Loucy (cell line): Measurements from ENCODE around the gene NTRK1.

ENCODE experiments used
- H2AFZ ChIP-seq: fragments of 200-600 bp; sonication (generic); 2 replicates; pipeline ENCODE4 v1.6.0; 2016; ENCODE audit warnings: antibody characterized with exemption, mild to moderate bottlenecking, low read length, moderate library complexity
- H3F3A ChIP-seq: fragments of 200-600 bp; 2 replicates; pipeline ENCODE4 v1.6.0; 2016; ENCODE audit warnings: antibody characterized with exemption, low read depth, mild to moderate bottlenecking
- H3K27me3 ChIP-seq: fragments of 200-600 bp; sonication (generic); 2 replicates; pipeline ENCODE4 v1.6.1; 2014; ENCODE audit warnings: low read length, mild to moderate bottlenecking; ENCODE audit not compliant: insufficient read depth, poor library complexity, severe bottlenecking
- H3K36me3 ChIP-seq: fragments of 200-600 bp; sonication (generic); 2 replicates; pipeline ENCODE4 v1.6.1; 2016; ENCODE audit warnings: low read length; ENCODE audit not compliant: insufficient read depth
- H3K4me1 ChIP-seq: fragments of 200-600 bp; sonication (generic); 2 replicates; pipeline ENCODE4 v1.5.1; 2014; ENCODE audit warnings: low read length, mild to moderate bottlenecking; ENCODE audit not compliant: insufficient read depth, poor library complexity, severe bottlenecking
- H3K4me2 ChIP-seq: fragments of 200-600 bp; sonication (generic); 2 replicates; pipeline ENCODE4 v1.6.0; 2014; ENCODE audit warnings: antibody characterized with exemption, low read length, low read depth, mild to moderate bottlenecking; ENCODE audit not compliant: poor library complexity, severe bottlenecking
- H3K4me3 ChIP-seq: fragments of 200-600 bp; sonication (generic); 2 replicates; pipeline ENCODE4 v1.5.1; 2014; ENCODE audit warnings: low read length, mild to moderate bottlenecking, mixed read lengths; ENCODE audit not compliant: poor library complexity, severe bottlenecking
- H3K79me2 ChIP-seq: fragments of 200-600 bp; sonication (generic); 2 replicates; pipeline ENCODE4 v1.6.1; 2014; ENCODE audit warnings: low read length; ENCODE audit not compliant: insufficient read depth
- H3K9ac ChIP-seq: fragments of 200-600 bp; sonication (generic); 2 replicates; pipeline ENCODE4 v1.6.0; 2014; ENCODE audit warnings: mild to moderate bottlenecking, low read depth, low read length, moderate library complexity; ENCODE audit not compliant: poor library complexity, severe bottlenecking
- H3K9me2 ChIP-seq: fragments of 200-600 bp; sonication (generic); replicated peaks from 2 replicates; pipeline ENCODE4 v1.6.1; 2016; ENCODE audit warnings: low read depth, low read length, mixed read lengths
- H3K9me3 ChIP-seq: fragments of 200-600 bp; sonication (generic); 2 replicates; pipeline ENCODE4 v1.6.1; 2014; ENCODE audit warnings: mild to moderate bottlenecking, antibody characterized with exemption, low read length, low read depth; ENCODE audit not compliant: insufficient read depth
- H4K20me1 ChIP-seq: fragments of 200-600 bp; sonication (generic); 2 replicates; pipeline ENCODE4 v1.6.0; 2014; ENCODE audit warnings: antibody characterized with exemption, low read length, mild to moderate bottlenecking; ENCODE audit not compliant: insufficient read depth, poor library complexity, severe bottlenecking
- CTCF ChIP-seq: fragments of 200-600 bp; sonication (generic); conservative IDR thresholded peaks from 2 replicates; pipeline ENCODE4 v1.5.1; 2014; ENCODE audit warnings: mild to moderate bottlenecking, antibody characterized with exemption, low read length
- EZH2phosphoT487 ChIP-seq: fragments of 200-600 bp; IDR thresholded peaks from 2 replicates; pipeline ENCODE4 v1.6.1; 2018; ENCODE audit warnings: antibody characterized with exemption, mild to moderate bottlenecking, moderate library complexity, borderline replicate concordance

NTRK1 gene

GRCh38 chr1:156813298-156813697, 47.4 kb upstream of the NTRK1 start:
- Histone ChIP-seq H3K9me3 (no peaks in the 10 kb centered on the region), H3K4me3 (no peak overlapping the region), H3K79me2 (peaks cover 23% of the 10 kb centered on the region; the same call in 1 of the 2 replicates), H3K9me2 (no peaks in the 10 kb centered on the region), H3F3A (no peaks in the 10 kb centered on the region), H3K9ac (no peak overlapping the region), H3K27me3 (no peaks in the 10 kb centered on the region), H3K36me3 (no peaks in the 10 kb centered on the region), H4K20me1 (no peaks in the 10 kb centered on the region), H3K4me1 (peaks cover 27% of the 10 kb centered on the region), H3K4me2 (no peak overlapping the region), H2AFZ (no peak overlapping the region)
- TF ChIP-seq EZH2phosphoT487 (no peak), CTCF (no peak)

GRCh38 chr1:156813750-156814570, 46.7 kb upstream of the NTRK1 start:
- TF ChIP-seq EZH2phosphoT487 = no peak
- peak overlapping the region; percentile 73 for H3K9ac ChIP-seq
- H4K20me1 ChIP-seq = no peaks in the 10 kb centered on the region
- H2AFZ ChIP-seq = no peak overlapping the region
- H3K79me2 ChIP-seq = peaks cover 23% of the 10 kb centered on the region; the same call in 1 of the 2 replicates
- H3K36me3 ChIP-seq = no peaks in the 10 kb centered on the region
- no peaks in the 10 kb centered on the region for H3K9me2 ChIP-seq
- no peaks in the 10 kb centered on the region for H3F3A ChIP-seq
- no peaks in the 10 kb centered on the region for H3K27me3 ChIP-seq
- H3K4me3 ChIP-seq = no peak overlapping the region
- peaks cover 27% of the 10 kb centered on the region for H3K4me1 ChIP-seq
- peak overlapping the region; percentile 79 for H3K4me2 ChIP-seq
- H3K9me3 ChIP-seq = no peaks in the 10 kb centered on the region

GRCh38 chr1:156814571-156815260, 45.9 kb upstream of the NTRK1 start:
- no peaks in the 10 kb centered on the region for H3K27me3 ChIP-seq
- no peaks in the 10 kb centered on the region for H3K9me2 ChIP-seq
- H2AFZ ChIP-seq = no peak overlapping the region
- no peaks in the 10 kb centered on the region for H3F3A ChIP-seq
- no peaks in the 10 kb centered on the region for H3K9me3 ChIP-seq
- no peaks in the 10 kb centered on the region for H3K36me3 ChIP-seq
- no peaks in the 10 kb centered on the region for H4K20me1 ChIP-seq
- TF ChIP-seq CTCF = no peak
- TF ChIP-seq EZH2phosphoT487 = no peak
- peaks cover 23% of the 10 kb centered on the region; the same call in 1 of the 2 replicates for H3K79me2 ChIP-seq
- peak overlapping the region; percentile 76 for H3K4me3 ChIP-seq
- H3K4me2 ChIP-seq = peak overlapping the region; percentile 79
- H3K9ac ChIP-seq = peak overlapping the region; percentile 73
- H3K4me1 ChIP-seq = peaks cover 27% of the 10 kb centered on the region
